Esophagus muscularis mucosa (tissue), 4 donors: ENCODE measurements around the gene TPM3. TPM values are rescaled to one million over a fixed set of nuclear protein-coding genes. Genes with fewer than 3 reads are reported as not detected.
"Not testable (repeated sequence)": the region's sequence is repeated elsewhere in the genome, so short reads cannot be mapped to it uniquely, and the experiment has no call there.

Source experiments
- DNase-seq: peaks from one replicate; pipeline ENCODE4 v3.0.0-alpha.2; 2017; ENCODE audit errors: extremely low spot score
- H3K27ac ChIP-seq, 4 donors: fragments of 200-600 bp; sonication (generic); replicated peaks in 1 of 4; 1 replicate in 3 of 4; 2 replicates in 1 of 4; pipeline ENCODE4 v1.5.1; 2016 to 2019; ENCODE audit warnings: mild to moderate bottlenecking in 1 of 4
- H3K27me3 ChIP-seq, 4 donors: fragments of 200-600 bp; sonication (generic); one replicate each; pipeline versions ENCODE4 v1.5.1 to v1.6.0; 2016 to 2019
- H3K36me3 ChIP-seq, 4 donors: fragments of 200-600 bp; sonication (generic); one replicate each; pipeline ENCODE4 v1.5.1; 2016 to 2019
- H3K4me1 ChIP-seq, 4 donors: fragments of 200-600 bp; sonication (generic); one replicate each; pipeline ENCODE4 v1.5.1; 2016 to 2019
- H3K4me3 ChIP-seq, 4 donors: fragments of 200-600 bp; sonication (generic); 1 replicate in 2 of 4; 2 replicates in 2 of 4; pipeline ENCODE4 v1.5.1; 2016 to 2019; ENCODE audit warnings: mild to moderate bottlenecking in 4 of 4, moderate library complexity in 1 of 4
- H3K9me3 ChIP-seq, 4 donors: fragments of 200-600 bp; sonication (generic); 1 replicate in 3 of 4; 2 replicates in 1 of 4; pipeline ENCODE4 v1.5.1; 2016 to 2019
- CTCF ChIP-seq, 3 experiments: fragments of 200-600 bp in 2 of 3; fragments of 450-650 bp in 1 of 3; sonication (generic) in 2 of 3; IDR thresholded peaks; one replicate each; pipeline ENCODE4 v1.5.1; 2017 to 2019; ENCODE audit warnings: antibody characterized with exemption in 3 of 3, mild to moderate bottlenecking in 2 of 3, moderate library complexity in 1 of 3
- EP300 ChIP-seq: sonication (generic); formaldehyde crosslinking; IDR thresholded peaks from one replicate; pipeline ENCODE4 v1.6.1; 2017; ENCODE audit warnings: antibody characterized with exemption
- POLR2A ChIP-seq: fragments of 450-650 bp; IDR thresholded peaks from one replicate; pipeline ENCODE4 v1.6.1; 2017; ENCODE audit warnings: antibody characterized with exemption, moderate library complexity, mild to moderate bottlenecking, low read depth
- POLR2AphosphoS5 ChIP-seq, 2 donors: sonication (generic); formaldehyde crosslinking; IDR thresholded peaks; one replicate each; pipeline ENCODE4 v1.6.1; 2017; ENCODE audit warnings: antibody characterized with exemption in 2 of 2
- WGBS: methylation state at CpG from one replicate; pipeline ENCODE4 v1.1.5; 2018; 5-methylcytosine and 5-hydroxymethylcytosine counted together
- intact Hi-C: fragments of 100-400 bp; cut with DNase I; formaldehyde crosslinking; loops from one replicate; pipeline ENCODE4 v1.15.1; 2023
- total RNA-seq, 4 donors: library from RNA; depleted of rRNA; stranded (reverse); fragments of >200 nt; gene quantifications; one replicate each; pipeline versions ENCODE4 v1.1.0 to v1.2.1, GENCODE V29; 2016

Gene TPM3
- total RNA-seq, 4 donors from 2014 or later: 75.6 to 205 (median 131) TPM

DNA sequence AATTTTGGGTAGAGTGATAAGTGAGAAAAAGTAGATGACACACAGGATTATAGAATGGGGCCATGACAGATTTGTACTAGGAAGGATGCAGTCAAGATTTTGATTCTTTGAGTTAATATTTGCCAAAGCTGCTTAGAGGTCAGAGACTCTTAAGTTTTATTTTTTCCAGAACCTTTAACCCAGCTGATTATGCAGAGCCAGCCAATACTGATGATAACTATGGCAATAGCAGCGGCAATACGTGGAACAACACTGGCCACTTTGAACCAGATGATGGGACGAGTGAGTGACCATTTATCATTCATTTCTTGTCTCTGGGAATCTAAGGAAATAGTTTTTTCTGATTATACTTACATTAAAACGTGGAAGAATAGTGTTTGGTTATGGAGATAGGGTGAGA lies 45.0 kb upstream of the TPM3 start:
- TF ChIP-seq POLR2A (no peak), CTCF (IDR thresholded peaks at IDR 0.05) (no peak), POLR2AphosphoS5 (IDR thresholded peaks at IDR 0.05) (no peak), EP300 (no peak)
- H3K9me3 ChIP-seq: no peaks in the 10 kb centered on the region
- peaks cover 0 to 5% (median 0%) of the 10 kb centered on the region in 4 donors for H3K4me1 ChIP-seq
- H3K4me3 ChIP-seq: no peak overlapping the region
- no peak overlapping the region for H3K27ac ChIP-seq
- intact Hi-C loops: no loop called here
- 89% methylated on average over 4 of the region's 4 CpGs for WGBS
- no peaks in the 10 kb centered on the region for H3K27me3 ChIP-seq
- DNase-seq: no peak
- peaks cover 64 to 100% (median 94%) of the 10 kb centered on the region in 4 donors for H3K36me3 ChIP-seq

- H3K9me3 ChIP-seq, H3K4me3 ChIP-seq, H3K27ac ChIP-seq, DNase-seq, H3K27me3 ChIP-seq, intact Hi-C loops, H3K4me1 ChIP-seq: not testable (repeated sequence)
- WGBS: 95% methylated on average over 12 of the region's 12 CpGs
- H3K36me3 ChIP-seq: peaks cover 89 to 100% (median 96%) of the 10 kb centered on the region in 4 donors
Observed at GRCh38 chr1:154233127-154233526, 41.2 kb upstream of the TPM3 start.

DNA sequence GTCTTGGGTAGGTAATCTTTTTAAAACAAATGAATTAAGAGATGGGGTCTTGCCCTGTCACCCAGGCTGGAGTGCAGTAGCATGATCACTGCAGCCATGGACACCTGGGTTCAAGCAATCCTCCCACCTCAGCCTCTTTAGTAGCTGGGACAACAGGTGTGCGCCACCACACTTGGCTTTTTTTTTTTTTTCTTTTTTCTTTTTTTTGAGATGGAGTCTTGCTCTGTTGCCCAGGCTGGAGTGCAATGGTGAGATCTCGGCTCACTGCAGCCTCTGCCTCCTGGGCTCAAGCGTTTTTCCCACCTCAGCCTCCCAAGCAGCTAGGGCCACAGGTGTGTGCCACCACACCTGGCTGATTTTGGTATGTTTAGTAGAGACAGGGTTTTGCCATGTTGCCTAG lies 39.2 kb upstream of the TPM3 start:
- peaks cover 88 to 100% (median 96%) of the 10 kb centered on the region in 4 donors for H3K36me3 ChIP-seq
- H3K9me3 ChIP-seq, intact Hi-C loops, H3K4me1 ChIP-seq, H3K4me3 ChIP-seq, H3K27me3 ChIP-seq, H3K27ac ChIP-seq, DNase-seq: not testable (repeated sequence)
- WGBS: 100% methylated on average over 3 of the region's 3 CpGs

DNA sequence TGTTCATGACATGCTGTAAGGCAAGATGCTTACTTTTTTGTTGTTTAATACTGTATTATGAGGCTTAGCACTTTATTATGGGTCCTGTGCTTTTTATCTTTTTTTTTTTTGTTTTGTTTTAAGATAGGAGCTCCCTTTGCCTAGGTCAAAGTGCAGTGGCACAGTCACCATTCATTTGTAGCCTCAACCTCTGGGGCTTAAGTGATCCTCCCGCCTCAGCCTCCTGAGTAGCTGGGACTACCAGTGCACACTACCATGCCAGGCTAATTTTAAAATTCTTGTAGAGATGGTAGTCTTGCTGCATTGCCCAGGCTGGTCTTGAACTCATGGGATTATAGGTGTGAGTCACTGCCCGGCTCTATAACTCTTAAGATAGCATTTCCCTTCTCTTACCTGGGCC lies 33.5 kb upstream of the TPM3 start:
- Histone ChIP-seq H3K9me3 (no peaks in the 10 kb centered on the region), H3K36me3 (peaks cover 38 to 56% (median 48%) of the 10 kb centered on the region in 4 donors), H3K4me1 (peaks cover 24 to 46% (median 39%) of the 10 kb centered on the region in 4 donors), H3K27me3 (no peaks in the 10 kb centered on the region), H3K27ac (no peak overlapping the region), H3K4me3 (no peak overlapping the region)
- intact Hi-C loops: no loop called here
- no peak for DNase-seq
- WGBS: 100% methylated on average over 2 of the region's 2 CpGs
- TF ChIP-seq EP300 (no peak), POLR2AphosphoS5 (IDR thresholded peaks at IDR 0.05) (no peak)

DNA sequence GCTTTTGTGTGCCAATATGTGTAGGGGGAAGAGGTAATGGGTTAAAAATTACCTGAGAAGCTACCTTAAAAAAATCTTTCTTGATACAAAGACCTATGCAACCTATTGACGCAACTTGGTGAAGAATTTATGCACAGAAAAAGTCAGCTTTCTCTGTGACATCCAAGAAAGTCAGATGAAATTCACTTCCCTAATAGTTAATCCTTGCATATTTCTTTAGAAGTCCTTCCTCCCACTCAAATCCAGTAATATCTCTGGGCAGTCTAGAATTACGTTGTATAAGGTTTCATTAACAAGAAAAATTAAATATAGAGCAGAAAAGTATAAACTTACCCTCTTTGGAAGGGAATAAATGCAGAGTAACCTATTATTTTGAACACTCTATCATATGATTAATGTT lies 31.7 kb upstream of the TPM3 start:
- intact Hi-C loops: no loop called here
- no peaks in the 10 kb centered on the region for H3K9me3 ChIP-seq
- H3K4me1 ChIP-seq: peaks cover 34 to 58% (median 50%) of the 10 kb centered on the region in 4 donors
- H3K27ac ChIP-seq: peak overlapping the region in 1 of 4 donors; percentile 100
- H3K27me3 ChIP-seq: no peaks in the 10 kb centered on the region
- TF ChIP-seq EP300 (no peak), POLR2AphosphoS5 (IDR thresholded peaks at IDR 0.05) (no peak), CTCF (IDR thresholded peaks at IDR 0.05) (no peak), POLR2A (no peak)
- peaks cover 20 to 42% (median 33%) of the 10 kb centered on the region in 4 donors for H3K36me3 ChIP-seq
- no peak overlapping the region for H3K4me3 ChIP-seq
- 47% methylated on average over 2 of the region's 2 CpGs for WGBS
- no peak for DNase-seq

DNA sequence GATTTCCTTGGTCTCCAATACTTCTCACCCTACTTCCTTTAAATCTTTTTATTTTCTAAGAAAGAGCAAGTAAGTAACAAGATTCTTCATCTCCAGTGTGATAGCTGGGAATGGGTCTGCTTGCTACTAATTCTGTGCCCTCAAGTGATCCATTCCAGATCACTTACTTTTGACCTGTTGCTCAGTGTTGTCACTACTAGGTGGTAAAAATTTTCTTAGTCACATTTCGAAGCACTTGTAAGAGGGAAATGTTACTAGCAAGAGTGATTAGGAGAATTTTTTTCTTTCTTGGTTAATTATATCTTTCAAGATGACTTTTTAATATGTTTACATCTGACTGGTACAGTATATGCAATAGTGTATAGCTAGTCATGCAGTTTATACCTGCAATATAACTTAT lies 31.0 kb upstream of the TPM3 start:
- Histone ChIP-seq H3K36me3 (peaks cover 13 to 42% (median 30%) of the 10 kb centered on the region in 4 donors), H3K4me1 (peaks cover 41 to 65% (median 57%) of the 10 kb centered on the region in 4 donors)
- intact Hi-C loops: no loop called here

More for the DNA sequence above, 31.0 kb upstream of the TPM3 start:
- H3K27ac ChIP-seq: peak overlapping the region in 3 of 4 donors; percentile 98 to 100 (median 98)
- H3K9me3 ChIP-seq: no peaks in the 10 kb centered on the region
- 82% methylated on average over 1 of the region's 1 CpG for WGBS
- TF ChIP-seq POLR2A (no peak), POLR2AphosphoS5 (IDR thresholded peaks at IDR 0.05) (no peak), CTCF (IDR thresholded peaks at IDR 0.05) (no peak), EP300 (no peak)
- no peak overlapping the region for H3K4me3 ChIP-seq
- no peak for DNase-seq
- H3K27me3 ChIP-seq: no peaks in the 10 kb centered on the region
